Left lobe of liver (tissue), 2 donors: ENCODE measurements around the gene ATP6V1F. TPM values are rescaled to one million over a fixed set of nuclear protein-coding genes. Genes with fewer than 3 reads are reported as not detected.
"Not testable (repeated sequence)": the region's sequence is repeated elsewhere in the genome, so short reads cannot be mapped to it uniquely, and the experiment has no call there.

Source experiments
- ATAC-seq: fragments of 200-7000 bp; cut with Tn5 transposase; one replicate; pipeline ENCODE4 v1.9.1; 2020; ENCODE audit warnings: mild to moderate bottlenecking, moderate library complexity
- DNase-seq: peaks from one replicate; pipeline ENCODE4 v3.0.0-alpha.2; 2020; ENCODE audit warnings: low spot score
- total RNA-seq: library from RNA; stranded (reverse); gene quantifications from one replicate; pipeline ENCODE4 v1.2.1, GENCODE V29; 2021
- donor health status: DM: no; HTN: no; CAD: no; lungs with moderate emphysema.
- donor health status: DM: no; HTN: yes; CAD: no.

ATP6V1F gene
- total RNA-seq, 1 donor from 2014 or later, result 28.2 TPM

DNA sequence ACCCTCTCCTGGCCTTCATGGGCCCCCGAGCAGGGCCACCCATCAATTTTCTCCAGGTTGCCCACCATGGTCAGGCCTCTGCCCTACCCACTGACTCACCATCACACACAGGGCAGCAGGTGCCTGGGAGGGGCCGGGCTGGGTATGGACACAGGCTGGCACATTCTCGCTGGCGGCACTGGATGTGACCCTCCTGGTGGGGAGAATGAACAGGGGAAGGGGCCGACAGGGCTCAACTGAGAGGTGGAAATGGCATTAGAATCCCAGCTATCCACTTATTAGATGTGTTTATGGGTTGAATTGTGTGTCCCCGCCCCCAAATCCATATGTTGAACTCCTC lies 31.4 kb downstream of the ATP6V1F start:
- no peak for DNase-seq
- no peak for ATAC-seq

DNA sequence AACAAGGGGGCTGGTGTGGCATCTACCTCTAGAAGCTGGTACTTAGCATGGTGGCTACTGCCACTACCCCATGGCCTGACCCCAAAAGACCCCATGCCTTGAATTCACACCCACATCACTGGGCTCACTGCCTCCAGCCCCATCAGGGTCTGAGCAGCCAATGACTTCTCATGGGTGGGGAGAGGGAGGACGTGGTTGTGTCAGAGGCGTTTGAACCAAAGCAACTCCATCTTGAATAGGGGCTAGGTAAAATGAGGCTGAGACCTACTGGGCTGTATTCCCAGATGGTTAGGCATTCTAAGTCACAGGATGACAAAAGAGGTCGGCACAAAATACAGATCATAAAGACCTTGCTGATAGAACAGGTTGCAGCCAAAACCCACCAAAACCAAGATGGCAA lies 32.7 kb downstream of the ATP6V1F start:
- ATAC-seq (no peak), DNase-seq (no peak)

DNA sequence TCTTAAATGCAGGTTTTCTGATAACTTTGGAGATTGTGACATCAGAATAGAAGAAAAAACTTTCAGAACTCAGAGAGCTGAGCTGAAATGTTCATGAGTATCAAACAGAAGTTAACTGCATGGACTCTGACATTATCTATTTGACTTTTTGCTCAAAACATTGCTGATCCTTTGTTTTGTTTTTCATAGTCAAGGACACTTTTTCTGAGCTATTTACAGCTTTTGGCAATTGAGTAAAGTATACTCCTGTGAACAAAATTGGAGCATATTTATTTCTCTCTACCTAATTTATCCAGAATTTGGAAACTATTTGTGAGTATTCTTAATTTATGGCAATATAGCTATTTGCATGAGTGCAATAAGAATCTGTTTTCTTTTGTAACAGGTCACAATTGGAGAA lies 36.7 kb downstream of the ATP6V1F start:
- DNase-seq, result no peak

DNA sequence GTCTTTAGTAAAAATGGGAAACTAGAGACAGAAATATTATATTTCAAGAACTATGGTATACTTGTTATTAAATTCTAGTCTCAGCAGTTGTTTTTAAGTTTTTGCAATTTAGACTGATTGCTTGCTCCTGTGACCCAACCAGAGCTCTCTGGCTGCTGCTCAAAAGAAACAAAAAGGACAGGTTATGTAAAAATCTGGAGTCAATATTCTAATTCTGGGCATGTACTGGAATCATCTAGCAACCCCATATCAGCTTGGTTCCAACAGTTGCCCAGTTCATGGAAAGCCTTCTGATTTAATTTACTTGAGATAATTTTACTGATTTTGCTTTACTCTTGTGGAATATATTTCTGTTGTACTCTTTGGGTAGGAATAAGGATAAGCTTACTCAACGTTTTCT lies 37.6 kb downstream of the ATP6V1F start:
- ATAC-seq (peak; percentile 61), DNase-seq (no peak)

More for the DNA sequence above, 36.7 kb downstream of the ATP6V1F start:
- ATAC-seq, result peak; percentile 45

DNA sequence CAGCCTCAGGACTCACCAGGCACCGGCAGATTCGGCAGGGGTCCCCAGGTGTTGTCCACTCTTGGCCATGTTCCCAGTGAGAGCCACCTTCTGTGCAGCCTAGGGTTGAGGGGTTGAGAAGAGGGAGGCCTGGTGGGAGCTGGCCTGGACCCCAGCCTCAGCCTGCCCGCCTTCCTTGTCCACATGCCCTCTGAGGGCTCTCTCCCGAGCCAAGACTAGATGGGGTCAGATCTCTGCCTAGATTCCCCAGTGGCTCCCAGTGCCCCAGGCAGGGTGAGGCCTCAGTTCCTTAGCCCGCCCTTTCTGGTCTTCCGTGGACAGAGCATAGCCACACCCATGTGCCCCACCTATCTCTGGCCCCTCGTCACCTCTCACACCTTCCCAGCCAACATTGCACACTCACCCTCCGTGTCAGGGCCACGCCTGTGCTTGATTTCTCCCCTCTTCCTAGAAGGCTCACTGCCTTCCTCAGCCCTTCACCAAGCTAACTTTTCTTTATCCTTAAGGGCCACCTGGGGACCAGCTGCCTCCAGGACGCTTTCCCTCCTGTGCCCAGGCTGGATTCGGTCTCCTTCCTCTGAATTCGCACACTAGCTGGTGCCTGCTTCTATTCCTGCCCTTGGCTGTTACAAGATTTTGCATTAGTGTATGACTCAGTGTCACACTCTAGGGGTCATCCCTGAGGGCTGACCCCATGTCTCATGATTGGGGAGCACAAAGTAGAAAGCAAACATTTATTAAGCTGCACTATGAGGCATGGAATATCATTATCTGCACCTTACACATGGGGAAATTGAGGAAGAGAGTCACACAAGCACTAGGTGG lies 40.3 kb downstream of the ATP6V1F start:
- ATAC-seq, result no peak

DNA sequence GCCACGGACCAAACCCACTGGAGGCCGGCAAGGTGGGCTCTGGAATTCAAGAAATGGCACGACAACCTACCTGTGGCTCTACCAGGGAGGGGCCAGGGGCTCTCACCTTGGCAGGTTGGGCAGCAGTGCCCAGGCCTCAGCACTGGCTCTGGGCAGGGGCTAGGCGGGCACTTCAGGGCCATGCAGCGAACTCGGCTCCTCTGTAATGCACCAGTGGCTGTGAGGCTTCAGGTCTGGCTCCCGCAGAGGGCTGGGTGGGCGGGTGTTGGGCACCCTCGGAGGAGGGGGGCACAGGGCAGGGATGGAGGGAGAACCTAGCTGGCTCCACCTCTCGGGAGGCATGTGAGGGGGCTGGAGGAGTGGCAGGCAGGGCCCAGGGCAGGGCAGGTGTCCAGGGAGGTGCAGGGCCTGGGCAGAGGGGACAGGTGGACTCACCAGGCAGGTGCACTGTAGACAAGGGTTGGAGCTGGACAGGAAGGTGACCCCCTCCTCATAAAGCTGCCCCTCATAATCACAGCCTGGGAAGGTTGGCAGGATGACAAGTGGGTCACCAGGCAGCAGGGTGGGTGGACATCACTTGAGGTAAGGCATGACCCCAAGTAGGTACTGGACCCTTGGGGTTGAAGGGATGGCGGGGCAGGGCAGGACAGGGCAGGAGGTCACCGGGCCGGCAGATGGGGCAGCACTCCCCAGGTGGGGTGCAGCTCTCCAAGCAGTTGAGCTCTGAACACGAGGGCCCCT lies 41.1 kb downstream of the ATP6V1F start:
- no peak for DNase-seq

More for the DNA sequence above, 40.3 kb downstream of the ATP6V1F start:
- DNase-seq, result no peak

DNA sequence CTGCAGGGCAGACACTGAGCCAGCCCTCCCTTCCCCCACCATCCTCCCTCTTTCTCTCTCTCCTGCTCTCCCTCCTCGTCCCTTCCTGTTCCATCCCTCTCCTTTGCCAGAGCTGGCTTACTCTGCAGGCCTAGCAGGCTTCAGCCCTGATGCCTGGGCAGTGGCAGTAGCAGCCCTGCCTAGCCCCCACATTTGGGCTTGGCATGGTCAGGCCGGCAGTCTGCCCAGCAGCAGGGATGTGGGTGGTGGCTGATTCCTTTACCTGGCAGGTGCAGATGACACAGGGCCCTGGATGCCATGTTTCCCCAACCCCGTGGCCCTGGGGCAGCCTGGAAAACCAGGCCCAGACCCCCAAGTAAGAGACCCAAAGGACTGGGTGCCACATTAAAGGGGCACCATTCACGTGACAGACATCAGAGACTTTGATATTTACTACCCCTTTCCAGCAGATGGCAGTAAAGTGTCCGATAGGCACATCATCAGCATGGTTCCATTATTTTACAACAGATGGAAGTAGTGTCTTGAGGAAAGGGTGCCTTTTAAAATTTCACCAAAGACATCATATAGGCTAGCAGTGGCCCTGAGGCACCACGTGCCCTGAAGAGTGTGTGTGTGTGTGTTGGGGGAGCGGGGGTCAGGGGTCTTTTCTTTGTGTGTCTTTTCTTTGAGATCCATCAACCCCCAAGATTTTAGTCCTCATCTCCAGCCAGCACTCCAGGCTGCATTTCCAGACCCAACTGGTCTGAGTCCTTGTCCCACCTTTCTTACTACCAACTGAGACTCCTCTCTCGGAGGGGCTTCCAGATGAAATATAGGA lies 41.9 kb downstream of the ATP6V1F start:
- ATAC-seq, result peak; percentile 78
- no peak for DNase-seq

More for the DNA sequence above, 41.1 kb downstream of the ATP6V1F start:
- no peak for ATAC-seq

DNA sequence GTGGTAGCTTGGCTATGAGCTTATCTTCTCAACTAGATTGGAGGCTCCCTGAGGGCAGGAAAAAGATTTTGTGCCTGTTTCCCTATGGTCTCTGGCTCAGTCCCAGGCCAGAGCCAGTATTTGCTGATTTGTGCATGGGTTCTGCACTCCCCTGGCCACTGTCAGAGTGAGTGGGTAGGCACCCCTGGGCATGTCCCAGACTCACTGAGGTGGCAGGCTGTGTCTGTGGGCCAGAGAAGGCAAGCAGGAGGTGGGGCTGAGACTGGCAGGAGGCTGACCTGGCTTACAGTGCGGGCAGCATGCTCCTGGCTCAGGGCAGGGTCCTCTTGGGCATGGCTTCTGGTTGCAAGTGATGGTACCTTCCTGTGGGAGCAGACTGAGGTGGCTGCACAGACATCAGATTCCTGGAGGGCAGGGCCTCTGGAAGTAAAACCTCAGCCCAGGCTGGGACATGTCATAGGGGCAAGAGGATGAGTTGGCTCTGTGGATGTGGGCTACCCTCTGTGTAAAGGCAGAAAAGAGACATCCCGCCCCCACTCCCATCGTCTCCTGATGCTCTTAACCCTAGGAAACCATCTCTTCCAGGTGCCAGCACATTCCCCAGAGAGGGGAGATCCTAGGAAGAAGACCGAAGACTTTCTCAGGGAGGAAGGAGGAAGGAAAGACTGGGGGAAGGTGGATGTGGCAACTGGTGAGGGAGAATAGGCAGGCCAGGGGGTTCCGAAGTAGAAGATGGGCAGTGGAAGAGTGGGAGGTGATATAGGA lies 43.5 kb downstream of the ATP6V1F start:
- DNase-seq (no peak), ATAC-seq (no peak)

DNA sequence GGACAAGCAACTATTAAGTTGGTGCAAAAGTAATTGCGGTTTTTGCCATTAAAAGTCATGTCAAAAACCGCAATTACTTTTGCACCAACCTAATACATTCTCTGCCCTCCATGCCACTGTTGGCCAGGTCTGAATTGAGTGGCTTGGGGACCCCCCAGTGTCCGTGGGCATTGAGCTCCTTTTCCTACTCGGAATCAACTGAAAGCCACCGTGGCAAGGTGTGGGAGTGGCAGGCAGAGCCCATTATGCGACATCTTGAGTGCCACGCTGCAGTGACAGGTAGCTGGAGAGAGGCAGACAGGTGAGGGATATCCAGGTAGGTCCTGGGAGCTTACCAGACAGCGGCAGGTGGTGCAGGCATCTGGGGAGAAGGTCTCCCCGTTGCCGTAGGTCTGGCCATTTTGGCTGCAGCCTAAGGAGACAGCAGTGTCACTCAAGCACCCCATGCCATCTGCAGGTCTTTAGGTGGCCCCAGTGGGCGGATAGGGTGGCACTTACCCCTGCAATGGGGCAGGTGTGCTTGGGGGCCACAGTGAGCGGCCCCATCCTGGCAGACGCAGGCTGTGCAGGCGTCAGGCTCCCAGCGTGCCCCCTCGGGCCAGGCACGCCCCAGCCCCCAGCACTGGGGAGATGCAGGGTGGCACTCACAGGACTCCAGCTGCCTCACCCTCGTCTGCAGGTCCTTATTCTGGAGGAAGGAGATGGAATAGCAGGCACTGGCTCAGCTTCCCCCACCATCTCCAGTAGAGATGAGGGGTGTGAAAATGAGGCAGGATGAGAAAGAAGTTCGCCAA lies 44.3 kb downstream of the ATP6V1F start:
- DNase-seq, result no peak
- no peak for ATAC-seq

DNA sequence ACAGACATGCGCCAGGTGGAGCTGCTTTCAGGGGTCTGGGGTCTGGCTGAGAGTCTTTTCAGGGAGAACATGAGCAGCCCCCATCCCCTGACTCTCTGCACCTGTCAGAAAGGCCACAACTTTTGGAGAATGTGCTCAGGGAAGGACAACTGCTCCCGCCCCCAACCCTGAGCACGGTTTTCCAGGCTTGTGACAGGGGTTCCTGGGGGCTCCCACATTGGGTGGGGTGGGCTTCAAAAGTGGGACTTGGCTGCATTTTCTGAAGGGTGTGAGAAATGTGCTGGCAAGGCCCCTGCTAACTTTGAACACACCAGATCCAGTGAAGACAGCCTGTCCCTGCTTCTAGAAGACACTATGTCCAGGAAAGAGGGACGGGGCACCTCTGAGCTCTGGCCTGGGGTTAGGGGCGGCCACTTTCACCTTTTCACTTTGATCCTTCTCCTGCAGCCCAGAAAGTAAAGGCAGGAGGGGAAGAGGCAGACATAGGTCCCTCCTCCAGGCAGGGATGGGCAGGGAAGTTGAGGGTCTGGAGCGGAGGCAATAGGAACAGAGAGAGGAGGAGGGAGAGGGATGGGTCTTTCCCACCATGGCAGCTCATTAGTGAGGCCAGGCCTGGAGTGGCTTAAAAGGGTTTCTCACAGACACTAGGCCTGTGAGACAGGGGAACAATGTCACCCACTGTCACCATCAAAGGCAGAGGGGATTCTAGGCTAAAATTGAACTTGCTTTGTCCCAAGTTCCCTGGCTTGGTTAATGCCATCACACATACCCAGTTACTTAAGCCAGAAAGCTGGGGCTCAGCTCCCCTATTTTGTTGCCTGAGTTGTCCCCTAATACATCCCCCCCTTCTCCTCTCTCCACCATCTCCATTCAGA lies 46.3 kb downstream of the ATP6V1F start:
- DNase-seq (no peak), ATAC-seq (no peak)

DNA sequence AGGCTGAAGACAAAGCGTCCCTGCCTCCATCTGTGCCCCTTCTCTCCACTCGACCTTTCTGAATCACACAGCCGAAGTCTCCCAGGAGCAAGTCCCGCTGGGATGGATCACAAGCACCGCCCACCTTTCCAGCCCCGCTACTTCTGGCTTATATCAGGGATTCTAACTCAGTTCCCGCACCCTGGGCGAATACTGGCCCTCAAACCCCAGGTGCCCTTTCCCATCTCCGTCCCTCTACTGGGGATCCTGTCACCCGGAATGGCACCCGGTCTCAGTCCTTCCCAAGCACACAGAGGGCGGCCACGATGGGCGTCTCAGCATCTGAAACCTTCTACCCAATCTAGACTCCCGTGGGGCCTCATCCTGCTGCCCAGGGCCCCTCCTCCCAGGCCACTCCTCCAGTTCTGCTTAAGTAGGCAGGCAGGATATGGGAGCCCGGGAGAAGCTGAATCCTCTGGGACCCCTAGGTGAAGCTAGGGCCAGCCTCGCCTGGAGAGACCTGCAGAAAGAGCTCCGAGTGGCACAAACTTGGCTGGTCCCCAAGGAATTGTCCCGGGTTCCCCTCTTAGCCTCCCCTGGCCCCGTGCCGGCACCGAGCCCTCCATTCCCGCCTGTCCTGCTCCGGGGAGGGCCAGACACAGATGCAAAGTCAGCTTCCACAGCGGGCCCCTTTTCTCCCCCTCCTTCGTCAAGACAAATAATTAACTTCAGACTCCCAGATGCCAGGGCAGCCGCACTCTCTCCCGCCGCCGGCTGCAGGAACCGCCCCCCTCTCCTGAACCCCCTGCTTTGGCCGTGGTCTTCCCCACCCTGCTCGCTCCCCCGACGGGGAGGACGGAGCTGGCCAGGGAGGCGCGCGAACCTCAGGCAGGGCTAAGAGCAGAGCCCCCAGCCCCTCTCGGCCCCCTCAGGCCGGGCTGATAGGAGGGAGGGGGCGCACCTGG lies 47.2 kb downstream of the ATP6V1F start:
- DNase-seq, result no peak
- ATAC-seq, result peak; percentile 8

DNA sequence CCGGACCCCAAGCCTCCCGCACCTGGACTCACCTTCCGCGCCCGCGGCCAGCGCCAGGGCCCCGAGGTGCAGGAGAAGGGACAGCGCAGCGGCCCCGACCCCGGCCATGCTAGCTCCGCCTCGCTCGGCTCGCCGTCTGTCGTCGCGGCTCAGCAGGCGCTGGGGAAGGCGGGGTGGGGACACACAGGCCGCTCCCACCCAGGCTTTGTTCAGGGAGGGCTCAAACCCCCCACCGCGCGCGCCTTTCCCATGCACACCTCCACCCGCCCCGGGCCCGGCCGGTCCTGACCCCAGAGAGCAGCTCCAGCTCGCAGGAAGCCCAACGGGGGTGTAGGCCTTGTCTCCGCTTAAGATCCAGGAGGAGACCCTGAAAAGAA lies 47.9 kb downstream of the ATP6V1F start, which contains the start of gene KCP:
TSS of gene KCP (minus strand) at position 141 of the 377 bp plus-strand sequence. CDS start at position 108, 33 bp downstream.
- ATAC-seq (peak; percentile 38), DNase-seq (no peak)

DNA sequence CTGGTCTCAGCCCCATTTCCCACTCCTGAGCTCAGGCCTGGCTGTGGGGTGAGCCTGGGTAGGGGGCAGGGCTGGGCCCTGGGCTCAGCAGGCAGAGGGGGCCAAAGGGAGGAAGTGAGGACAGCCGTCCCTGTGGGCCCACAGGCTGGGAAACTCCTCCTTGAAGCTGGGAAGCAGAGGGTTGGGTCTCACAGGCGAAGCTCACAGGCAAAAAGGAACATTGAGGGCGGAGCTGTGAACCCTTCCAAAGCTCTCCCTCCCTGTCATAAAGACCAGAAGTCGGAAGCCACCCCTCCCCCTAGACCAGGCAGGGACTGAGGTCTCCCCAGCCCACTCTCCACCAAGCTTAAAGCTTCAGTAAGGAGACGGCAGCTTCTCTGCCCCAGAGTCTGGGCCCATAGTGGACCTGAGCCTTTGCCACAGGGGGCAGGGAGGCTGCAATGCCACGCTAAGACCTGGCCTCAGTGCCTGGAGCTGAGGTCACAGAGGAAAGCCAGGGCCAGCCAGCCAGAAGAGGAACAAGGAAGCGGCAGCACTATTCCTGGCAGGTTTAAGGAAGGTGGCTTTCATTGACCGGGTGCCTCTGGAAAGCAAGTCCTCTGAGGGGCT lies 48.9 kb downstream of the ATP6V1F start:
- no peak for DNase-seq

DNA sequence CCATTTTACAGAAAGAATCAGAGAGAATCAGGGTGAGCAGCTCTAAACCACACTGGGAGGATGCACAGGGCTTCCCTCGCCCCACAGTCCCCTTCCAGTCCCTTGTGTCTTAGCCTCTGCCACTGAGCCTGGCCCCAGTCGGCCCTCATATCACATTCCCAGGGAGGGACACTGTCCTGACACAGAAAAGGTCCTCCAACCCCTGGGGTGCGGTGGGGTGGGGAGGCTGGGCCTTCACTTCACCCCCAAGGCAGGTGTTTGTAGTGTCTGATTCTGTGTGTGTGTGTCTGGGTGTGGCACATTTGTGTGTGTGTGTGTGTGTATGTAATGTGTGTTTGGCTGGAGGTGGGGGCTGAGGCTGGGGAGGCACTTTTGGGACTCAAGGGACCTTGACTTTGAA lies 49.6 kb downstream of the ATP6V1F start:
- no peak for DNase-seq
- no peak for ATAC-seq

More for the DNA sequence above, 48.9 kb downstream of the ATP6V1F start:
- no peak for ATAC-seq

DNA sequence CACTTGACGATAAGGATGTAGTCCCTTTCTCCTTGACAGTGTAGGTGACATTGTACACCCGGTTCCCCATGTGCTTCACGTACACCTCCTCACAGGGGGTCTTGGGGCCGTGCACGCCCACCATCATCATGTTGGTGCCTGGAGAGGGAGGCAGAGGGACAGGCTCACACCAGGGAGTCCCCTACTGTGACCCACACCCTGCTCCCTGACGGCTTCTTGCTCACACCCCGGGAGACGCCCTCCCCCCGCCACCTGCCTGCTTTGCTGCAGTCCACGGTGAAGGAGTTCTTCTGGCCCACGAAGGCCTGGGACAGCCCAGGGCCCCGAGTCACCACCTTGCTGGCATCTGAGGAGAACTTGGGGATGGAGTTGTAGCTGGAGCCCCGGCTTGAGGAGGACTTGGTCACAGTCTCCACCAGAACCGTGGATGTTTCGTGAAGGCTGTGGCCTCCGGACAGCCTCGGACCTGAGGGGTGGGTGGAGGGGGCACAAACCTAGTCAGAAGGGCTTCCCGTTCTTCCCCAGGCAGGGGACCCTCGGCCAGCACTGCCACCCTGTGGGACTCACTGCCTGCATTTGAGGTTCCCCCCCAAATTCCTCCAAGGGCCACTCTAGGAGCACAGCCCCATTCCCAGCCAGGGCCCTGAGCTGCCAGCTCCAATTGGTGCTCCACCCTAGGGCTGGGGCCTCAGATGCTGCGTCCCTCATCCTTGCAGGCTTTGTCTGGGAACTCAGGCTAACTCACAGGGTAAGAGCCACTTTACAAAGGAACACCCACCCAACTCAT lies 50.2 kb downstream of the ATP6V1F start:
- not testable (repeated sequence) for DNase-seq, ATAC-seq

DNA sequence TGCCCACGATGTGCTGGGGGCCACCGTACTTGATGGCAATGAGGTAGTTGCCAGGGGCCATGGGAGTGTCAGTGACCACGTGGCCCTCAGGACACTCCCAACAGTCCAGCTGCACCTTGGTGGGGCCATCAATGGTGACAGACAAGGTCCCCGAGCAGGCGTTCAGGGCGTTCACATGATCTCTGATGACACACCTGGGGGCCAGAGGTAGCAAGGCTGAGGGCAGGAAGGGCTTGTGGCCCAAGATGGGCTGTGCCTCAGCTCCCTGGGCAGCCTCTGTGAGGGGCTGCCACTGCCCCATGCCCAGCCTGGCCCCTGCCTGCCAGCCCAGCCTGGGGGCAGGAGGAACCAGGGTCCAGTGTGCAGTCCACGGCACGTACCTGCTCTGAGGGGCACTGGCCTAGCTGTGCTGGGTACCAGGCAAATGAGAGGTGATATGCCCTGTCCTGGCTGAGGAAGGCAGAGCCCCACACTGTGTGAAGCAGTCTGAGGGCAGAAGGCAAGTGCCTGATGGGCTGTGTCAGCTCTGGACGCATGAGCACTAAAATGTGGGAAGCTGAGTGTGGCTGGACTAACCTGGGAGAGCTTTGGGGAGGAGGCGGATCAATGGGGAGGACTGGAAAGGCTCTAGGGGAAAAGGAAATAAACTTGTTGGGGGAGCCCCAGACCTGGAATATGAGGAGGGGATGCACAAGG lies 51.4 kb downstream of the ATP6V1F start:
- DNase-seq (no peak), ATAC-seq (no peak)
